Mammary epithelial cell (primary cell): ENCODE data around the gene TTC16.

Experiments used
- CTCF ChIP-seq, 2 donors: IDR thresholded peaks in 1 of 2; conservative IDR thresholded peaks in 1 of 2; 2 replicates each; pipeline ENCODE4 v1.5.1; 2011 to 2012; ENCODE audit warnings: inconsistent platforms in 2 of 2, low read length in 2 of 2, mild to moderate bottlenecking in 2 of 2, control low read depth in 1 of 2, low read depth in 1 of 2; ENCODE audit not compliant: insufficient read depth in 1 of 2; ENCODE audit errors: extremely low read depth in 1 of 2
- EZH2 ChIP-seq: IDR thresholded peaks from 2 replicates; pipeline ENCODE4 v1.6.1; 2012; ENCODE audit warnings: low read length, inconsistent platforms, borderline replicate concordance

GRCh38 chr9:127680846-127681245 is 35.0 kb upstream of the TTC16 start:
- TF ChIP-seq CTCF (conservative IDR thresholded peaks at IDR 0.05 in 1 of 2, IDR thresholded peaks at IDR 0.05 in 1 of 2; ENCODE audit: extremely low read depth in 1 of 2, insufficient read depth in 1 of 2, low read depth in 1 of 2, low read length in 2 of 2) (no peak), EZH2 (no peak)
